HepG2 (cell line): ENCODE data around the gene AHCTF1. TPM values are rescaled to one million over a fixed set of nuclear protein-coding genes. Genes with fewer than 3 reads are reported as not detected.

ENCODE experiments used
- HNF1B ChIP-seq: sonication (generic); formaldehyde crosslinking; IDR thresholded peaks from 2 replicates; pipeline ENCODE4 v1.5.1; 2020; ENCODE audit warnings: mild to moderate bottlenecking, moderate library complexity, missing genetic modification reagents
- HNRNPLL ChIP-seq: fragments of 200-400 bp; formaldehyde crosslinking; IDR thresholded peaks from 2 replicates; pipeline ENCODE4 v1.6.1; 2017; ENCODE audit warnings: mild to moderate bottlenecking, low read depth, low read length; ENCODE audit not compliant: poor library complexity, severe bottlenecking
- ONECUT2 ChIP-seq: sonication (generic); formaldehyde crosslinking; IDR thresholded peaks from 2 replicates; pipeline ENCODE4 v1.4.0; 2020; ENCODE audit warnings: missing genetic modification reagents
- RORA ChIP-seq: sonication (generic); formaldehyde crosslinking; IDR thresholded peaks from 2 replicates; pipeline ENCODE4 v1.5.0; 2020; ENCODE audit warnings: mild to moderate bottlenecking, missing genetic modification reagents, moderate library complexity
- TRIM24 ChIP-seq: sonication (generic); formaldehyde crosslinking; IDR thresholded peaks from 2 replicates; pipeline ENCODE4 v1.8.0; 2022; ENCODE audit warnings: mild to moderate bottlenecking, missing genetic modification reagents
- ZBTB34 ChIP-seq: sonication (generic); formaldehyde crosslinking; IDR thresholded peaks from 2 replicates; pipeline ENCODE4 v1.8.0; 2022; ENCODE audit warnings: mild to moderate bottlenecking, missing genetic modification reagents
- ZC3H13 ChIP-seq: sonication (generic); formaldehyde crosslinking; IDR thresholded peaks from 2 replicates; pipeline ENCODE4 v1.8.1; 2023; ENCODE audit warnings: mild to moderate bottlenecking, missing genetic modification reagents, moderate library complexity
- ZNF205 ChIP-seq: IDR thresholded peaks from 2 replicates; pipeline ENCODE4 v1.6.1; 2018; ENCODE audit warnings: missing biosample characterization, missing genetic modification reagents
- ZNF281 ChIP-seq: sonication (generic); formaldehyde crosslinking; IDR thresholded peaks from 2 replicates; pipeline ENCODE4 v1.4.0; 2020; ENCODE audit warnings: missing genetic modification reagents, borderline replicate concordance
- ZNF704 ChIP-seq: sonication (generic); formaldehyde crosslinking; IDR thresholded peaks from 2 replicates; pipeline ENCODE4 v1.8.1; 2023; ENCODE audit warnings: mild to moderate bottlenecking, inconsistent platforms, moderate library complexity, missing genetic modification reagents, borderline replicate concordance
- ZSCAN20 ChIP-seq: sonication (generic); formaldehyde crosslinking; IDR thresholded peaks from 2 replicates; pipeline ENCODE4 v1.4.0; 2020; ENCODE audit warnings: missing genetic modification reagents, mild to moderate bottlenecking, borderline replicate concordance
- ZSCAN22 ChIP-seq: sonication (generic); formaldehyde crosslinking; IDR thresholded peaks from 2 replicates; pipeline ENCODE4 v1.4.0; 2020; ENCODE audit warnings: mild to moderate bottlenecking, missing genetic modification reagents
- polyA plus RNA-seq, 8 experiments: library from polyadenylated mRNA; depleted of rRNA in 3 of 8; stranded (reverse) in 7 of 8; unstranded in 1 of 8; fragments of >200 nt; fragmentation: Illumina TruSeq in 4 of 8; extraction: Trizol in 4 of 8; gene quantifications; 2 replicates each; pipeline versions ENCODE4 v1.2.1 to v1.2.3, GENCODE V29; 2011 to 2016; ENCODE audit warnings: low read depth in 4 of 8, missing spikeins in 1 of 8, mixed read lengths in 1 of 8; ENCODE audit not compliant: insufficient read depth in 1 of 8
- total RNA-seq, 5 experiments: library from RNA; depleted of rRNA; stranded (reverse); fragments of >200 nt; fragmentation: Illumina TruSeq; extraction: Trizol; gene quantifications; 2 replicates each; pipeline ENCODE4 v1.2.3, GENCODE V29; 2016; ENCODE audit warnings: low read depth in 1 of 5
- TF ChIP-seq, protein P1 (sequence below): sonication (generic); formaldehyde crosslinking; IDR thresholded peaks from 2 replicates; pipeline ENCODE4 v1.4.0; 2020; ENCODE audit warnings: mild to moderate bottlenecking, missing genetic modification reagents
- TF ChIP-seq, protein P2 (sequence below): sonication (generic); formaldehyde crosslinking; IDR thresholded peaks from 2 replicates; pipeline ENCODE4 v1.5.0; 2020; ENCODE audit warnings: missing genetic modification reagents, mild to moderate bottlenecking, borderline replicate concordance

The AHCTF1 gene
- total and polyA plus RNA-seq, 2 of the 13 experiments (the other 11 are each of a cell fraction or from before 2014, with no cell fraction given), result 16.6 to 45.9 TPM

GRCh38 chr1:246843876-246844275 lies 87.9 kb downstream of the AHCTF1 start (continued):
- TF ChIP-seq HNF1B (CRISPR knock-in tag) (no peak), ZSCAN20 (CRISPR knock-in tag) (no peak), ZBTB34 (no peak), ZSCAN22 (CRISPR knock-in tag) (no peak), TRIM24 (CRISPR knock-in tag) (no peak), ZNF704 (CRISPR knock-in tag) (no peak), ZNF281 (no peak), RORA (CRISPR knock-in tag) (no peak), ZC3H13 (CRISPR knock-in tag) (no peak), ONECUT2 (no peak), ZNF205 (CRISPR knock-in tag) (no peak), HNRNPLL (no peak)
- TF ChIP-seq, protein P1, sequence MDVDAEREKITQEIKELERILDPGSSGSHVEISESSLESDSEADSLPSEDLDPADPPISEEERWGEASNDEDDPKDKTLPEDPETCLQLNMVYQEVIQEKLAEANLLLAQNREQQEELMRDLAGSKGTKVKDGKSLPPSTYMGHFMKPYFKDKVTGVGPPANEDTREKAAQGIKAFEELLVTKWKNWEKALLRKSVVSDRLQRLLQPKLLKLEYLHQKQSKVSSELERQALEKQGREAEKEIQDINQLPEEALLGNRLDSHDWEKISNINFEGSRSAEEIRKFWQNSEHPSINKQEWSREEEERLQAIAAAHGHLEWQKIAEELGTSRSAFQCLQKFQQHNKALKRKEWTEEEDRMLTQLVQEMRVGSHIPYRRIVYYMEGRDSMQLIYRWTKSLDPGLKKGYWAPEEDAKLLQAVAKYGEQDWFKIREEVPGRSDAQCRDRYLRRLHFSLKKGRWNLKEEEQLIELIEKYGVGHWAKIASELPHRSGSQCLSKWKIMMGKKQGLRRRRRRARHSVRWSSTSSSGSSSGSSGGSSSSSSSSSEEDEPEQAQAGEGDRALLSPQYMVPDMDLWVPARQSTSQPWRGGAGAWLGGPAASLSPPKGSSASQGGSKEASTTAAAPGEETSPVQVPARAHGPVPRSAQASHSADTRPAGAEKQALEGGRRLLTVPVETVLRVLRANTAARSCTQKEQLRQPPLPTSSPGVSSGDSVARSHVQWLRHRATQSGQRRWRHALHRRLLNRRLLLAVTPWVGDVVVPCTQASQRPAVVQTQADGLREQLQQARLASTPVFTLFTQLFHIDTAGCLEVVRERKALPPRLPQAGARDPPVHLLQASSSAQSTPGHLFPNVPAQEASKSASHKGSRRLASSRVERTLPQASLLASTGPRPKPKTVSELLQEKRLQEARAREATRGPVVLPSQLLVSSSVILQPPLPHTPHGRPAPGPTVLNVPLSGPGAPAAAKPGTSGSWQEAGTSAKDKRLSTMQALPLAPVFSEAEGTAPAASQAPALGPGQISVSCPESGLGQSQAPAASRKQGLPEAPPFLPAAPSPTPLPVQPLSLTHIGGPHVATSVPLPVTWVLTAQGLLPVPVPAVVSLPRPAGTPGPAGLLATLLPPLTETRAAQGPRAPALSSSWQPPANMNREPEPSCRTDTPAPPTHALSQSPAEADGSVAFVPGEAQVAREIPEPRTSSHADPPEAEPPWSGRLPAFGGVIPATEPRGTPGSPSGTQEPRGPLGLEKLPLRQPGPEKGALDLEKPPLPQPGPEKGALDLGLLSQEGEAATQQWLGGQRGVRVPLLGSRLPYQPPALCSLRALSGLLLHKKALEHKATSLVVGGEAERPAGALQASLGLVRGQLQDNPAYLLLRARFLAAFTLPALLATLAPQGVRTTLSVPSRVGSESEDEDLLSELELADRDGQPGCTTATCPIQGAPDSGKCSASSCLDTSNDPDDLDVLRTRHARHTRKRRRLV (CRISPR knock-in tag), result no peak
- TF ChIP-seq, protein P2, sequence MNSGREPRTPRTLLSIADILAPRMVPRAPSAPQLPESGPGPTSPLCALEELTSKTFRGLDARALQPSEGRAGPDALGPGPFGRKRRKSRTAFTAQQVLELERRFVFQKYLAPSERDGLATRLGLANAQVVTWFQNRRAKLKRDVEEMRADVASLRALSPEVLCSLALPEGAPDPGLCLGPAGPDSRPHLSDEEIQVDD (CRISPR knock-in tag), result no peak
